Stomach (tissue), 9 donors: ENCODE data around the gene ATXN1. TPM values are rescaled to one million over a fixed set of nuclear protein-coding genes. Genes with fewer than 3 reads are reported as not detected.

Source experiments
- DNase-seq, 2 donors: peaks; one replicate each; pipeline versions ENCODE4 v3.0.0 to v3.0.0-alpha.2; 2013 to 2019
- H3K27ac ChIP-seq, 5 donors: fragments of 200-600 bp in 4 of 5; sonication (generic) in 4 of 5; one replicate each; pipeline ENCODE4 v1.5.1; 2013 to 2019; ENCODE audit warnings: mild to moderate bottlenecking in 1 of 5, moderate library complexity in 1 of 5
- H3K27me3 ChIP-seq, 3 donors: fragments of 200-600 bp; sonication (generic); one replicate each; pipeline ENCODE4 v1.5.1; 2017 to 2019; ENCODE audit warnings: mixed run types in 1 of 3
- H3K36me3 ChIP-seq, 4 donors: fragments of 200-600 bp; sonication (generic); 1 replicate in 3 of 4; 2 replicates in 1 of 4; pipeline ENCODE4 v1.5.1; 2016 to 2019
- H3K4me1 ChIP-seq, 4 donors: fragments of 200-600 bp; sonication (generic); one replicate each; pipeline ENCODE4 v1.5.1; 2016 to 2019
- H3K4me3 ChIP-seq, 4 donors: fragments of 200-600 bp; sonication (generic) in 3 of 4; one replicate each; pipeline ENCODE4 v1.5.1; 2016 to 2019; ENCODE audit warnings: mild to moderate bottlenecking in 1 of 4
- H3K9me3 ChIP-seq, 4 donors: fragments of 200-600 bp; sonication (generic); one replicate each; pipeline ENCODE4 v1.5.1; 2016 to 2019
- EP300 ChIP-seq: sonication (generic); formaldehyde crosslinking; IDR thresholded peaks from one replicate; pipeline ENCODE4 v1.6.1; 2017; ENCODE audit warnings: antibody characterized with exemption
- POLR2A ChIP-seq, 4 donors: fragments of 450-650 bp; IDR thresholded peaks; one replicate each; pipeline ENCODE4 v1.6.1; 2016; ENCODE audit warnings: antibody characterized with exemption in 4 of 4, control low read depth in 2 of 4, mild to moderate bottlenecking in 1 of 4, moderate library complexity in 1 of 4
- POLR2AphosphoS5 ChIP-seq, 3 donors: sonication (generic); formaldehyde crosslinking; IDR thresholded peaks; one replicate each; pipeline ENCODE4 v1.6.1; 2016; ENCODE audit warnings: antibody characterized with exemption in 3 of 3
- WGBS, 5 donors: extraction: QIAGEN DNeasy Blood & Tissue Kit in 3 of 5; methylation state at CpG; one replicate each; pipeline versions ENCODE4 v1.1.5 to v1.1.7; 2013 to 2018; 5-methylcytosine and 5-hydroxymethylcytosine counted together
- intact Hi-C: fragments of 100-400 bp; cut with DNase I; formaldehyde crosslinking; loops from one replicate; pipeline ENCODE4 v1.15.1; 2023; ENCODE audit warnings: low total_unique reads
- polyA plus RNA-seq, 3 donors: library from polyadenylated mRNA; stranded (reverse); fragments of 200-250 nt; gene quantifications; one replicate each; pipeline ENCODE4 v1.2.3, GENCODE V29; 2013
- total RNA-seq, 5 donors: library from RNA; depleted of rRNA; stranded (reverse); fragments of >200 nt; gene quantifications; one replicate each; pipeline versions ENCODE4 v1.1.0 to v1.2.3, GENCODE V29; 2014 to 2016
- TF ChIP-seq, protein P1 (sequence below), 7 experiments: fragments of 450-650 bp in 4 of 7; fragments of 200-600 bp in 3 of 7; sonication (generic) in 3 of 7; IDR thresholded peaks; one replicate each; pipeline ENCODE4 v1.5.1; 2016 to 2019; ENCODE audit warnings: antibody characterized with exemption in 7 of 7, control low read depth in 2 of 7, mild to moderate bottlenecking in 1 of 7
- donor health status: healthy with polysubstance abuse.
- donor health status: Bipolar disorder and iron deficiency.
- donor health status: healthy.

The ATXN1 gene
- total and polyA plus RNA-seq, 8 donors: 5.2 to 106 (median 39.0) TPM

DNA sequence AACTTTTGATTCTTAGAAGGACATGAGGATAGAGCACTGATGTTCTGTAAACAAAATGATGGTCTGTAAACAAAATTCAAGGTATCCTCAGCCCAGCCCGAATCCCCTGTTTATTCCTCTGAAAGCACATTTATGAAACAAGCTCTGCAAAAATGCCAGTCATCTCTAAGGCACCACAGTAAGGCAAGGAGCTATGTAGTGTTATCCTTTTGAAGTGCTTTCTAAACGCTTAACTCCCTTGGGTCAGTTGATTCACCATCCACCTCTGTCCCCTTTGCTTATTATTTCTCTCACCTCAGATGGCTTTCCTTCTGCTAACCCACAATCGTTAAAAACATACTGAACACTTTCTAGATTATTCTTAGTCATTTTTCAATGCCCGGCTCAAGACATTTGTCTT is 93.8 kb downstream of the ATXN1 start:
- no peaks in the 10 kb centered on the region for H3K27me3 ChIP-seq
- DNase-seq: no peak
- TF ChIP-seq POLR2AphosphoS5 (IDR thresholded peaks at IDR 0.05): no peak
- no peak for TF ChIP-seq POLR2A (IDR thresholded peaks at IDR 0.05)
- TF ChIP-seq EP300: no peak
- TF ChIP-seq, protein P1, sequence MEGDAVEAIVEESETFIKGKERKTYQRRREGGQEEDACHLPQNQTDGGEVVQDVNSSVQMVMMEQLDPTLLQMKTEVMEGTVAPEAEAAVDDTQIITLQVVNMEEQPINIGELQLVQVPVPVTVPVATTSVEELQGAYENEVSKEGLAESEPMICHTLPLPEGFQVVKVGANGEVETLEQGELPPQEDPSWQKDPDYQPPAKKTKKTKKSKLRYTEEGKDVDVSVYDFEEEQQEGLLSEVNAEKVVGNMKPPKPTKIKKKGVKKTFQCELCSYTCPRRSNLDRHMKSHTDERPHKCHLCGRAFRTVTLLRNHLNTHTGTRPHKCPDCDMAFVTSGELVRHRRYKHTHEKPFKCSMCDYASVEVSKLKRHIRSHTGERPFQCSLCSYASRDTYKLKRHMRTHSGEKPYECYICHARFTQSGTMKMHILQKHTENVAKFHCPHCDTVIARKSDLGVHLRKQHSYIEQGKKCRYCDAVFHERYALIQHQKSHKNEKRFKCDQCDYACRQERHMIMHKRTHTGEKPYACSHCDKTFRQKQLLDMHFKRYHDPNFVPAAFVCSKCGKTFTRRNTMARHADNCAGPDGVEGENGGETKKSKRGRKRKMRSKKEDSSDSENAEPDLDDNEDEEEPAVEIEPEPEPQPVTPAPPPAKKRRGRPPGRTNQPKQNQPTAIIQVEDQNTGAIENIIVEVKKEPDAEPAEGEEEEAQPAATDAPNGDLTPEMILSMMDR (IDR thresholded peaks at IDR 0.05): no peak
- H3K36me3 ChIP-seq: no peaks in the 10 kb centered on the region
- intact Hi-C loops: no loop called here
- WGBS, 5 donors: 69 to 86% (median 84%) methylated on average over 4 of the region's 4 CpGs
- H3K4me3 ChIP-seq: no peak overlapping the region
- H3K9me3 ChIP-seq: no peaks in the 10 kb centered on the region
- H3K4me1 ChIP-seq: peaks cover 8 to 52% (median 38%) of the 10 kb centered on the region in 4 donors
- H3K27ac ChIP-seq: peak overlapping the region in 1 of 5 donors; percentile 2

DNA sequence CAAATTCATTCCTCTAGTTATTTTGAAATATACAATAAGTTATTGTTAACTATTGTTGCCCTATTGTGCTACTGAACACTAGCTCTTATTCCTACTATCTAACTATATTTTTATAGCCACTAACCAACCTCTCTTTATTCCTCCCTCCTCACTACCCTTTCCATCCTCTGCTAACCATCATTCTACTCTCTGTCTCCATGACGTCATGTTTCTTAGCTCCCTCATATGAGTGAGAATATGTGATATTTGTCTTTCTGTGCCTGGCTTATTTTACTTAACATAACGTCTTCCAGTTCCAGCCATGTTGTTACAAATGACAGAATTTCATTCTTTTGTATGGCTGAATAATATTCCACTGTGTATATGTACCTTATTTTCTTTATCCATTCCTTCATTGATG is 95.3 kb downstream of the ATXN1 start:
- TF ChIP-seq, protein P1 (IDR thresholded peaks at IDR 0.05): no peak
- TF ChIP-seq POLR2A (IDR thresholded peaks at IDR 0.05) (no peak), POLR2AphosphoS5 (IDR thresholded peaks at IDR 0.05) (no peak), EP300 (no peak)
- H3K9me3 ChIP-seq: peaks cover 0 to 8% (median 3%) of the 10 kb centered on the region in 4 donors
- H3K27me3 ChIP-seq: no peaks in the 10 kb centered on the region
- H3K27ac ChIP-seq: no peak overlapping the region
- intact Hi-C loops: no loop called here
- peaks cover 0 to 10% (median 2%) of the 10 kb centered on the region in 4 donors for H3K36me3 ChIP-seq
- 93 to 98% (median 96%) methylated on average over 2 of the region's 2 CpGs for WGBS, 5 donors
- peaks cover 8 to 37% (median 23%) of the 10 kb centered on the region in 4 donors for H3K4me1 ChIP-seq
- DNase-seq: no peak
- no peak overlapping the region for H3K4me3 ChIP-seq

DNA sequence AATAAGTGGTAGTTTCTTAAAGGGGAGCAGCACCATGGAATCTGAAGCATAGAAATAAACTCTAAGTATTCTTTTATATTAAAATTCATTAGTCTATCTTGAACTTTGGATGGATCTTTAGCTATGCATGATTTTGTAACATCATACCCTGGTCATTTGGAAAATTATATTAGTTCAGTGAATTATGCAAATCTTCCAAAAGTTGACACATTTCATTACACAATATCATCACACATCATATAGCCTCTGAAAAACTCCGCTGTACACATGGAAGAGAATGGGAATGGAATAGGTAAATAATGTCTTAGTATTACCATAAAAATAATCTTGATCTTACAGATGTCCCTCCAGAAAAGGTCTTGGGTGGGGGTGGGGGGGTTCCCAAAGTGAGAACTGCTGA is 96.1 kb downstream of the ATXN1 start:
- H3K4me1 ChIP-seq: peaks cover 5 to 29% (median 17%) of the 10 kb centered on the region in 4 donors
- no peaks in the 10 kb centered on the region for H3K27me3 ChIP-seq
- H3K27ac ChIP-seq: no peak overlapping the region
- peaks cover 0 to 10% (median 2%) of the 10 kb centered on the region in 4 donors for H3K36me3 ChIP-seq
- intact Hi-C loops: no loop called here
- DNase-seq: no peak
- 92 to 97% (median 95%) methylated on average over 1 of the region's 1 CpG for WGBS, 5 donors
- H3K9me3 ChIP-seq: peaks cover 0 to 8% (median 3%) of the 10 kb centered on the region in 4 donors
- TF ChIP-seq POLR2A (IDR thresholded peaks at IDR 0.05): no peak
- no peak overlapping the region for H3K4me3 ChIP-seq

DNA sequence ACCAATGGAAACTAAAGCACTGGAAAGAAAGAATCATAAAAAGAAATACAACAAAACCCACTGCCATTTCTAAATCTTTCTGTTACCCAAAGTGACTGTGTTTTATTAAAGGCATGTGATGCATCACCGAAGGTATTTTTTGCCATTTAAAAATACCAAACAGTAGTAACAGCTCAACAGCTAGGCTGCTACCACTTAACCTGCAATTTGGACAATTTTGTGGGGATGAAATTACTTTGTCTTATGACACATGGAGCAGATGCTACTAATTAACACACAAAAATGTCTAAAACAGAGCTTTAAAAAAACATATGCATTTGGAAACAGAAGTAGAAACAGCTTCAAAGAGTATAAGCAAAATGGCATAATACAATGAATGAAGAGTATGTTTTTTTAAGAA is 97.4 kb downstream of the ATXN1 start:
- TF ChIP-seq EP300 (no peak), POLR2A (IDR thresholded peaks at IDR 0.05) (no peak), POLR2AphosphoS5 (IDR thresholded peaks at IDR 0.05) (no peak)
- TF ChIP-seq, protein P1 (IDR thresholded peaks at IDR 0.05): no peak
- intact Hi-C loops: no loop called here
- DNase-seq: no peak
- Histone ChIP-seq H3K4me1 (peaks cover 6 to 28% (median 18%) of the 10 kb centered on the region in 4 donors), H3K27ac (no peak overlapping the region), H3K36me3 (peaks cover 0 to 10% (median 2%) of the 10 kb centered on the region in 4 donors), H3K9me3 (peaks cover 0 to 8% (median 3%) of the 10 kb centered on the region in 4 donors), H3K27me3 (no peaks in the 10 kb centered on the region), H3K4me3 (no peak overlapping the region)
- WGBS, 5 donors: 93 to 99% (median 95%) methylated on average over 1 of the region's 1 CpG

DNA sequence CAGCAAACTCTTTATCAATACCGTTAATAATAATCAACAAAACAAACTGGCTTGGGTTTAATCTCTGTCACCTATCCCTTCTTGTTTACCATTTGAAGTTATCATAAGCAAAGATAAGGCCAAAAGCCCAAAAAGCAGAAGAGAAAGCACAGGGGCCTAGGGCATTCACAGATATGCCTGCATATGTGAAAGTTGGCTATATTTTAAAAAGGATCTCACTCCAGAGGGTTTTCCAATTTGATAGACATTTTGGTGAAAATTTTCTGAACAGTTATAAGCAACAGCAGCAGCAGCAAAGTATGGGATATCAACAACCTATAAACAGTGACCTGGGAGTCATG is 101.1 kb downstream of the ATXN1 start:
- peaks cover 6 to 24% (median 12%) of the 10 kb centered on the region in 4 donors for H3K4me1 ChIP-seq
- peaks cover 0 to 8% (median 3%) of the 10 kb centered on the region in 4 donors for H3K9me3 ChIP-seq
- peaks cover 0 to 23% (median 17%) of the 10 kb centered on the region in 4 donors for H3K36me3 ChIP-seq
- TF ChIP-seq POLR2AphosphoS5 (IDR thresholded peaks at IDR 0.05) (no peak), POLR2A (IDR thresholded peaks at IDR 0.05) (no peak), EP300 (no peak)
- TF ChIP-seq, protein P1 (IDR thresholded peaks at IDR 0.05): no peak
- no peak overlapping the region for H3K4me3 ChIP-seq
- intact Hi-C loops: no loop called here
- H3K27me3 ChIP-seq: no peaks in the 10 kb centered on the region
- H3K27ac ChIP-seq: peak overlapping the region in 2 of 5 donors; percentile 1 to 4
- WGBS, 5 donors: 8 to 33% (median 24%) methylated on average over 1 of the region's 1 CpG
- no peak for DNase-seq
